Adrenal gland (tissue), 12 donors: ENCODE data around the gene SLC39A7. TPM values are rescaled to one million over a fixed set of nuclear protein-coding genes. Genes with fewer than 3 reads are reported as not detected.

ENCODE experiments used
- DNase-seq, 7 donors: peaks; one replicate each; pipeline ENCODE4 v3.0.0-alpha.2; 2019 to 2020
- H3K27ac ChIP-seq, 5 donors: fragments of 200-600 bp; sonication (generic) in 4 of 5; 1 replicate in 3 of 5; 2 replicates in 2 of 5; pipeline versions ENCODE4 v1.5.1 to v1.8.0; 2016 to 2020; ENCODE audit warnings: mild to moderate bottlenecking in 1 of 5
- H3K27me3 ChIP-seq: fragments of 200-600 bp; 2 replicates; pipeline ENCODE4 v1.8.0; 2021
- H3K36me3 ChIP-seq, 2 donors: fragments of 200-600 bp; replicated peaks in 1 of 2; 1 replicate in 1 of 2; 2 replicates in 1 of 2; pipeline versions ENCODE4 v1.5.1 to v1.8.0; 2018 to 2022
- H3K4me1 ChIP-seq, 2 donors: fragments of 200-600 bp; replicated peaks in 1 of 2; 1 replicate in 1 of 2; 2 replicates in 1 of 2; pipeline versions ENCODE4 v1.5.1 to v1.8.0; 2018 to 2021
- H3K4me3 ChIP-seq, 4 donors: fragments of 200-600 bp; sonication (generic) in 3 of 4; one replicate each; pipeline ENCODE4 v1.5.1; 2016 to 2018
- H3K9me3 ChIP-seq, 3 donors: fragments of 200-600 bp; sonication (generic) in 1 of 3; replicated peaks in 1 of 3; 1 replicate in 2 of 3; 2 replicates in 1 of 3; pipeline versions ENCODE4 v1.5.1 to v1.8.0; 2016 to 2021
- CTCF ChIP-seq, 6 experiments: fragments of 450-650 bp in 4 of 6; fragments of 200-600 bp in 2 of 6; sonication (generic) in 1 of 6; IDR thresholded peaks; 1 replicate in 5 of 6; 2 replicates in 1 of 6; pipeline versions ENCODE4 v1.5.1 to v1.8.0; 2016 to 2021; ENCODE audit warnings: antibody characterized with exemption in 6 of 6, mild to moderate bottlenecking in 2 of 6, moderate library complexity in 1 of 6
- POLR2A ChIP-seq, 2 donors: fragments of 450-650 bp; IDR thresholded peaks; one replicate each; pipeline ENCODE4 v1.6.1; 2017; ENCODE audit warnings: antibody characterized with exemption in 2 of 2, mild to moderate bottlenecking in 2 of 2, moderate library complexity in 1 of 2
- WGBS, 4 donors: extraction: QIAGEN DNeasy Blood & Tissue Kit in 2 of 4; methylation state at CpG; one replicate each; pipeline versions ENCODE4 v1.1.5 to v1.1.7; 2013 to 2017; 5-methylcytosine and 5-hydroxymethylcytosine counted together
- intact Hi-C, 2 donors: fragments of 100-400 bp; cut with DNase I; formaldehyde crosslinking; loops; one replicate each; pipeline versions ENCODE4 v1.14.1 to v1.15.0; 2022 to 2023
- polyA plus RNA-seq, 3 donors: library from polyadenylated mRNA; stranded (reverse); fragments of 200-250 nt in 2 of 3; fragments of 350-450 nt in 1 of 3; fragmentation: Illumina TruSeq in 1 of 3; extraction: RNeasy Lipid Tissue Mini Kit (QIAGEN cat#74804) in 1 of 3; gene quantifications; one replicate each; pipeline ENCODE4 v1.2.3, GENCODE V29; 2013 to 2014
- total RNA-seq, 9 donors: library from RNA; depleted of rRNA in 4 of 9; stranded (reverse); fragments of >200 nt in 4 of 9; fragments of 120-200 nt in 1 of 9; fragmentation: NEBNext Ultra II Directional in 1 of 9; extraction: Animal tissue kit (Norgen Biotek cat#: 25700) in 1 of 9; gene quantifications; one replicate each; pipeline versions ENCODE4 v1.1.0 to v1.2.4, GENCODE V29; 2013 to 2023
- donor health status: healthy with polysubstance abuse.
- donor health status: Bipolar disorder and iron deficiency.
- donor health status: DM: yes; HTN: yes; CAD: no.
- donor health status: DM: no; HTN: no; CAD: no.
- donor health status: DM: no; HTN: no; CAD: no.
- donor health status: DM: yes; HTN: yes; CAD: no.

Gene SLC39A7
- total and polyA plus RNA-seq, 12 donors = 44.4 to 239 (median 111) TPM

GRCh38 chr6:33183071-33183683 is 17.5 kb upstream of the SLC39A7 start:
- intact Hi-C loops = no loop called here
- no peak overlapping the region for H3K4me3 ChIP-seq
- 69 to 73% (median 72%) methylated on average over 5 of the region's 5 CpGs for WGBS, 4 donors
- no peaks in the 10 kb centered on the region for H3K27me3 ChIP-seq
- TF ChIP-seq CTCF (IDR thresholded peaks at IDR 0.05) (no peak), POLR2A (IDR thresholded peaks at IDR 0.05) (no peak)
- H3K36me3 ChIP-seq = no peaks in the 10 kb centered on the region
- no peak overlapping the region for H3K27ac ChIP-seq
- no peak for DNase-seq
- H3K4me1 ChIP-seq = no peaks in the 10 kb centered on the region
- H3K9me3 ChIP-seq = no peaks in the 10 kb centered on the region

GRCh38 chr6:33185190-33185589 is 15.5 kb upstream of the SLC39A7 start:
- WGBS, 4 donors = 69 to 80% (median 76%) methylated on average over 9 of the region's 9 CpGs
- no peaks in the 10 kb centered on the region for H3K36me3 ChIP-seq
- no peaks in the 10 kb centered on the region for H3K9me3 ChIP-seq
- TF ChIP-seq CTCF (IDR thresholded peaks at IDR 0.05) (no peak), POLR2A (IDR thresholded peaks at IDR 0.05) (no peak)
- no peaks in the 10 kb centered on the region for H3K4me1 ChIP-seq
- intact Hi-C loops = no loop called here
- H3K27me3 ChIP-seq = no peaks in the 10 kb centered on the region
- no peak overlapping the region for H3K4me3 ChIP-seq
- no peak for DNase-seq
- H3K27ac ChIP-seq = no peak overlapping the region

- no peaks in the 10 kb centered on the region for H3K36me3 ChIP-seq
- 77 to 88% (median 83%) methylated on average over 4 of the region's 4 CpGs for WGBS, 4 donors
- no peaks in the 10 kb centered on the region for H3K9me3 ChIP-seq
- H3K4me3 ChIP-seq = no peak overlapping the region
- no peak overlapping the region for H3K27ac ChIP-seq
- intact Hi-C loops = no loop called here
- H3K4me1 ChIP-seq = no peaks in the 10 kb centered on the region
- no peak for DNase-seq
- no peak for TF ChIP-seq CTCF (IDR thresholded peaks at IDR 0.05)
- no peak for TF ChIP-seq POLR2A (IDR thresholded peaks at IDR 0.05)
- no peaks in the 10 kb centered on the region for H3K27me3 ChIP-seq
Observed at GRCh38 chr6:33185654-33186187, 14.9 kb upstream of the SLC39A7 start.

- no peak overlapping the region for H3K4me3 ChIP-seq
- WGBS, 4 donors = 81 to 94% (median 89%) methylated on average over 1 of the region's 1 CpG
- DNase-seq = no peak
- intact Hi-C loops = no loop called here
- H3K9me3 ChIP-seq = no peaks in the 10 kb centered on the region
- peaks cover 13% of the 10 kb centered on the region for H3K27me3 ChIP-seq
- no peak overlapping the region for H3K27ac ChIP-seq
- no peak for TF ChIP-seq CTCF (IDR thresholded peaks at IDR 0.05)
- no peak for TF ChIP-seq POLR2A (IDR thresholded peaks at IDR 0.05)
- H3K4me1 ChIP-seq = peaks cover 5 to 9% of the 10 kb centered on the region in 2 donors
- no peaks in the 10 kb centered on the region for H3K36me3 ChIP-seq
Observed at GRCh38 chr6:33187809-33188208, 12.9 kb upstream of the SLC39A7 start.
